GM10266 (cell line): ENCODE data around the gene CHN2.

ENCODE experiments used
- DNase-seq: peaks from one replicate; pipeline ENCODE4 v3.0.0; 2012; ENCODE audit errors: extremely low spot score
- CTCF ChIP-seq: IDR thresholded peaks from 2 replicates; pipeline ENCODE4 v1.5.1; 2012; ENCODE audit warnings: mild to moderate bottlenecking, low read depth; ENCODE audit not compliant: control insufficient read depth, insufficient read depth; ENCODE audit errors: missing control alignments

Gene CHN2

GRCh38 chr7:29150856-29151255 lies 43.7 kb upstream of the CHN2 start:
- DNase-seq, result no peak
- no peak for TF ChIP-seq CTCF

GRCh38 chr7:29154076-29154475 lies 40.5 kb upstream of the CHN2 start:
- TF ChIP-seq CTCF, result no peak
- DNase-seq, result no peak

- no peak for TF ChIP-seq CTCF
- no peak for DNase-seq
These were observed 37.6 kb upstream of the CHN2 start for GRCh38 chr7:29156907-29157452.

DNA sequence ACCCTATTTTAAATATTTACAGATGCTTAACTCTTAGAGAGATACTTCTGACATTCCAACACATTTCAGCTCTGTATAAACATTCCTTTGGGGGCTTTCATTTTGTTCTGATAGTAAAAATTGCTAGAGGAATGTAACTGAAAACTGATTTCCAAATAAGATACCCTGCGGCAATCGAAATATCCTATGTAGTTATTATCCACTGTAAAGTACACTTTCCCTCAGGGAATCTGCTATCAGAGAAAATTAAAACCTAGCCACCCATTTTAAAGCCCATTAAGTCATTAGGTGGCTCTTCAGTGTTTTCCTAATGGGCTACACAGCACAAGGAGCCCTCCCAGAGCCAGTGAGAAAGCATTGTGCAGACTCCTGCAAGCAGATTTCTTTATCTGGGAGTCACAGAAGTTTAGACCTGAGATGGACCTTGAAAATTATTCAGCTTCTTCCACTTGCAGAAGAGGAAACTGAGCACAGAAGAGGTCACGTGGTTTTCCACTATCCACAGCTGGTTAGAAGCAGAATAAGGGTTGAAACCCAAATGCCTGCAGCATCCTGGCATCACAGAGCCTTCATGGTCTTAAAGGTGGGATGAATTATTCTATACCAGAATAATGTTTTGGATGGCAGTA lies 35.7 kb upstream of the CHN2 start:
- no peak for TF ChIP-seq CTCF
- no peak for DNase-seq

- no peak for TF ChIP-seq CTCF
- no peak for DNase-seq
These were observed 34.5 kb upstream of the CHN2 start for GRCh38 chr7:29160080-29160479.

DNA sequence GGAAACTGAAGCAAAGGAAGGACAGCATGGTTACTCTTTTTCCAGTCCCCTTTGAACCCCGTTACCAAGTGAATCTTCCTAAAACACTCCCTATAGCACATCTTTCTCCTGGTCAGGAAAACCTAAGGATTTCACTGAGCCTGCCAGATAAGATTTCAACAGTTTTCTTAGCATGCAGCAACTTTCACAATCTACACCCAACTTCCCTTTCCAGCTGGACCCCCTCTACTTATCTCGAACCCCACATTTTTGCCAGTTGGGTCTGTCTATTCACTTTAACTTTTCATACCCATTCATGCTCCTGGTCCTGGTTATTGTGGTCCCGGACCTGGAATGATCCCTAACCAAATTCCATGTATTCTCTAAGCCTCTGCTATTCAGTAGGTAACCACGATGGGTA lies 33.3 kb upstream of the CHN2 start:
- no peak for TF ChIP-seq CTCF
- no peak for DNase-seq

DNA sequence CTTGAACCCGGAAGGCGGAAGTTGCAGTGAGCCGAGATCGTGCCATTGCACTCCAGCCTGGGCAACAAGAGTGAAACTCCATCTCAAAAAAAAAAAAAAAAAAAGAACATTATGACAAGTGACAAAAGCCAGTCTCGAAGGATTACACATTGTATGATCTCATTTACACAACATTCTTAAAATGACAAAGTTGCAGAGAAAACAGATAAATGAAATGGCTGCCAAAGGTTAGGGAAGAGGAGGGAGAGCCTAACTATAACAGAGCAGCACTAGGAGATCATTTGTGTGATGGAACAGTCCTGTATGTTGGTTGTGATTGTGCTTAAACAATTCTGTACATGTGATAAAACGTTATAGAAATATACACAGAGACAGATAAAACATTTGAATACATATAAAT lies 32.0 kb upstream of the CHN2 start:
- TF ChIP-seq CTCF, result no peak
- DNase-seq, result no peak
